ENCODE results near the gene SEZ6L.

The SEZ6L gene

GRCh38 chr22:26169315-26170111, at the start of gene SEZ6L:
SEZ6L (plus strand) TSS chr22:26169462; CDS start chr22:26169670, 208 bp downstream.
- no peak for DNase-seq (ENCODE audit: extremely low read depth, low read depth)
- no peak for TF ChIP-seq CTCF (IDR thresholded peaks at IDR 0.05; ENCODE audit: low read depth, low read length)

- TF ChIP-seq CTCF (IDR thresholded peaks at IDR 0.05; ENCODE audit: low read depth, low read length): no peak
These were observed 46.3 kb upstream of the SEZ6L start for GRCh38 chr22:26122920-26123468.

GRCh38 chr22:26124991-26125725, 44.1 kb upstream of the SEZ6L start:
- DNase-seq (ENCODE audit: extremely low read depth, low read depth): no peak
- TF ChIP-seq CTCF (IDR thresholded peaks at IDR 0.05; ENCODE audit: low read depth, low read length): no peak

More at GRCh38 chr22:26122920-26123468, 46.3 kb upstream of the SEZ6L start:
- no peak for DNase-seq (ENCODE audit: extremely low read depth, low read depth)

GRCh38 chr22:26127126-26127525, 42.1 kb upstream of the SEZ6L start:
- no peak for DNase-seq (ENCODE audit: extremely low read depth, low read depth)
- TF ChIP-seq CTCF (IDR thresholded peaks at IDR 0.05; ENCODE audit: low read depth, low read length): no peak

GRCh38 chr22:26127556-26127955, 41.7 kb upstream of the SEZ6L start:
- no peak for TF ChIP-seq CTCF (IDR thresholded peaks at IDR 0.05; ENCODE audit: low read depth, low read length)

GRCh38 chr22:26131589-26132154, 37.6 kb upstream of the SEZ6L start:
- DNase-seq (ENCODE audit: extremely low read depth, low read depth): no peak
- no peak for TF ChIP-seq CTCF (IDR thresholded peaks at IDR 0.05; ENCODE audit: low read depth, low read length)

More at GRCh38 chr22:26127556-26127955, 41.7 kb upstream of the SEZ6L start:
- no peak for DNase-seq (ENCODE audit: extremely low read depth, low read depth)

Data from AG09319 (cell line).